ENCODE data around the gene PDE7B.

- TF ChIP-seq CTCF (IDR thresholded peaks at IDR 0.05; ENCODE audit: low read length) (no peak), EZH2 (optimal IDR thresholded peaks at IDR 0.05; ENCODE audit: low read depth, low read length) (no peak), EZH2phosphoT487 (IDR thresholded peaks at IDR 0.05; ENCODE audit: low read length) (no peak)
Measured at GRCh38 chr6:136127873-136128272, 276.4 kb downstream of the PDE7B start.

All from MM.1S (cell line).